T-helper 2 cell treated with Interferon-gamma antibody and Interleukin-4, amounts not matched to agents 100 ng/mL and 5 ng/mL, for 36 hours (primary cell): ENCODE data around the gene CYP11A1. TPM values are rescaled to one million over a fixed set of nuclear protein-coding genes. Genes with fewer than 3 reads are reported as not detected.
"Not testable (repeated sequence)": the region's sequence is repeated elsewhere in the genome, so short reads cannot be mapped to it uniquely, and the experiment has no call there.

Source experiments
- intact Hi-C: fragments of 100-400 bp; cut with micrococcal nuclease; formaldehyde crosslinking; loops from one replicate; pipeline ENCODE4 v1.15.1; 2023
- total RNA-seq: library from RNA; stranded (reverse); gene quantifications from 2 replicates; pipeline ENCODE4 v1.2.3, GENCODE V29; 2022

CYP11A1 gene
- total RNA-seq, 1 donor from 2014 or later, result not detected

- intact Hi-C loops, result loop anchor here (1.0 kb wide), 1 partner anchor 32 kb away; the partner anchor contains the start of gene SEMA7A
Observed at GRCh38 chr15:74400915-74401757, 33.7 kb upstream of the CYP11A1 start.

- intact Hi-C loops, result loop anchor here (1.0 kb wide), 1 partner anchor 33 kb away; the partner anchor contains the start of gene SEMA7A
Observed at GRCh38 chr15:74400313-74400860, 32.9 kb upstream of the CYP11A1 start.

GRCh38 chr15:74399511-74400312 lies 32.3 kb upstream of the CYP11A1 start:
- intact Hi-C loops, result loop anchor here (1.0 kb wide), 1 partner anchor 34 kb away; the partner anchor contains the start of gene SEMA7A

GRCh38 chr15:74399100-74399499 lies 31.7 kb upstream of the CYP11A1 start:
- intact Hi-C loops, result no loop called here

GRCh38 chr15:74398183-74398582 lies 30.7 kb upstream of the CYP11A1 start:
- intact Hi-C loops, result no loop called here

GRCh38 chr15:74397239-74398068 lies 30.0 kb upstream of the CYP11A1 start:
- intact Hi-C loops, result no loop called here

- intact Hi-C loops, result no loop called here
Observed at GRCh38 chr15:74396445-74397238, 29.2 kb upstream of the CYP11A1 start.

GRCh38 chr15:74396146-74396438 lies 28.6 kb upstream of the CYP11A1 start:
- intact Hi-C loops, result no loop called here

- intact Hi-C loops, result no loop called here
Observed at GRCh38 chr15:74395319-74396145, 28.1 kb upstream of the CYP11A1 start.

GRCh38 chr15:74394090-74394846 lies 26.8 kb upstream of the CYP11A1 start:
- intact Hi-C loops, result no loop called here

- intact Hi-C loops, result no loop called here
Observed at GRCh38 chr15:74393423-74393822, 26.0 kb upstream of the CYP11A1 start.

- intact Hi-C loops, result no loop called here
Observed at GRCh38 chr15:74392902-74393301, 25.5 kb upstream of the CYP11A1 start.

GRCh38 chr15:74392451-74392830 lies 25.0 kb upstream of the CYP11A1 start:
- intact Hi-C loops, result no loop called here

- intact Hi-C loops, result no loop called here
Observed at GRCh38 chr15:74391582-74392450, 24.4 kb upstream of the CYP11A1 start.

GRCh38 chr15:74390647-74391288 lies 23.3 kb upstream of the CYP11A1 start:
- intact Hi-C loops, result no loop called here

- intact Hi-C loops, result not testable (repeated sequence)
Observed at GRCh38 chr15:74390049-74390646, 22.7 kb upstream of the CYP11A1 start.
